Panc1 (cell line): ENCODE data around the gene CSF2RB. TPM values are rescaled to one million over a fixed set of nuclear protein-coding genes. Genes with fewer than 3 reads are reported as not detected.
A peak's percentile ranks its signal among the peaks of the same experiment; 100 is the strongest.

Experiments
- ATAC-seq: fragments of 200-7000 bp; cut with Tn5 transposase; 2 replicates; pipeline ENCODE4 v1.9.1; 2020; ENCODE audit warnings: mild to moderate bottlenecking, moderate library complexity
- BruUV-seq: library from RNA; stranded (reverse); fragments of 400-500 nt; replicated peaks from 2 replicates; lab custom pipeline; 2021; lab: Mats Ljungman, UMichigan
- CTCF ChIA-PET: fragments of 300-600 bp; sonication (Branson Sonifier 250); formaldehyde crosslinking; loops from one replicate; lab custom pipeline; 2022; ENCODE audit warnings: antibody characterized with exemption; lab: Charles Lee
- POLR2A ChIA-PET: fragments of 300-600 bp; sonication (Branson Sonifier 250); formaldehyde crosslinking; loops from one replicate; lab custom pipeline; 2022; ENCODE audit warnings: antibody characterized with exemption; lab: Charles Lee
- DNase-seq: peaks from one replicate; pipeline ENCODE4 v3.0.0-alpha.2; 2010; ENCODE audit warnings: low read depth, low spot score
- H3K27ac ChIP-seq: 2 replicates; pipeline ENCODE4 v1.5.1; 2011; ENCODE audit warnings: mild to moderate bottlenecking, low read length, inconsistent platforms
- H3K27me3 ChIP-seq: fragments of 200-500 bp; sonication (Bioruptor generic); 2 replicates; pipeline ENCODE4 v1.6.0; 2014; ENCODE audit warnings: low read length, inconsistent platforms; ENCODE audit not compliant: control insufficient read depth, insufficient read depth
- H3K36me3 ChIP-seq: fragments of 200-500 bp; sonication (Bioruptor generic); 2 replicates; pipeline ENCODE4 v1.5.1; 2014; ENCODE audit warnings: inconsistent platforms, mild to moderate bottlenecking, low read length, moderate library complexity; ENCODE audit not compliant: control insufficient read depth, insufficient read depth
- H3K4me1 ChIP-seq: 2 replicates; pipeline ENCODE4 v1.5.1; 2011; ENCODE audit warnings: inconsistent platforms, mild to moderate bottlenecking, low read length, moderate library complexity; ENCODE audit not compliant: control insufficient read depth, insufficient read depth
- H3K4me3 ChIP-seq, 2 experiments: 2 replicates each; pipeline ENCODE4 v1.5.1; 2011 to 2012; ENCODE audit warnings: low read depth in 2 of 2, low read length in 2 of 2, mild to moderate bottlenecking in 2 of 2, inconsistent platforms in 1 of 2, moderate library complexity in 1 of 2
- H3K9me3 ChIP-seq: fragments of 200-500 bp; sonication (Bioruptor generic); 2 replicates; pipeline ENCODE4 v1.5.1; 2014; ENCODE audit warnings: low read depth, mild to moderate bottlenecking, inconsistent platforms, low read length, moderate library complexity; ENCODE audit not compliant: control insufficient read depth, insufficient read depth
- CTCF ChIP-seq: fragments of 450-650 bp; IDR thresholded peaks from 2 replicates; pipeline ENCODE4 v1.5.1; 2017; ENCODE audit warnings: mild to moderate bottlenecking
- POLR2AphosphoS5 ChIP-seq: IDR thresholded peaks from 2 replicates; pipeline ENCODE4 v1.6.1; 2012; ENCODE audit warnings: mild to moderate bottlenecking, low read depth, low read length, moderate library complexity
- REST ChIP-seq, 2 experiments: IDR thresholded peaks; 2 replicates each; pipeline ENCODE4 v1.6.1; 2011 to 2012; ENCODE audit warnings: low read depth in 2 of 2, control low read depth in 1 of 2, low read length in 1 of 2, mild to moderate bottlenecking in 1 of 2, moderate library complexity in 1 of 2; ENCODE audit not compliant: insufficient read depth in 1 of 2
- SIN3A ChIP-seq: IDR thresholded peaks from 2 replicates; pipeline ENCODE4 v1.6.1; 2012; ENCODE audit warnings: low read depth, mild to moderate bottlenecking, low read length, moderate library complexity, borderline replicate concordance; ENCODE audit not compliant: insufficient read depth
- TCF7L2 ChIP-seq: IDR thresholded peaks from 2 replicates; pipeline ENCODE4 v1.6.1; 2011; ENCODE audit warnings: mild to moderate bottlenecking, low read depth, low read length, inconsistent platforms
- in situ Hi-C: cut with HindIII; loops from 2 replicates; pipeline ENCODE4 v1.10.0; 2016; ENCODE audit warnings: low sequenced_read_pairs, low pct_unique_long_range_greater_than_20kb
- intact Hi-C: fragments of 100-400 bp; cut with micrococcal nuclease; formaldehyde crosslinking; loops from one replicate; pipeline ENCODE4 v1.10.0; 2022; ENCODE audit not compliant: unreplicated experiment
- total RNA-seq: library from RNA; stranded (reverse); gene quantifications from one replicate; pipeline ENCODE4 v1.2.1, GENCODE V29; 2021; ENCODE audit not compliant: unreplicated experiment

The CSF2RB gene
- total RNA-seq, 1 experiment from 2014 or later = not detected

DNA sequence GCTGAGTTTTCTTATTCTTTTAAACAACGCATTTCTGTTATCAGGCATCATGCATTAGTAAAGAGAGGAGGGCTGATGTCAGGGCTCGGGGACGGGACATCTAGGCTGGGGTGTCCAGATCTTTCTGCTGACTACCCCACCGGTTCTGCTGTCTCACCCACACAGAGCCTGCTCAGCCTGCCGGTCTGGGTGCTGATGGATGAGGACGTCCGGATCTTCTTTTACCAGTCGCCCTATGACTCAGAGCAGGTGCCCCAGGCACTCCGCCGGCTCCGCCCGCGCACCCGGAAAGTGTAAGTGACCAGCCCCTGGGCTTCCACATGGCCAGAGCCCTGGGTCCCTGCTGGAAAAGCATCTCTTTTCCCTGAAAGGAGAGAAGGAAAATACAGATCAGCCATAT is 43.2 kb upstream of the CSF2RB start:
- TF ChIP-seq POLR2AphosphoS5 (no peak), CTCF (no peak), TCF7L2 (no peak), SIN3A (no peak), REST (IDR thresholded peaks at IDR 0.05; ENCODE audit: insufficient read depth in 1 of 2, low read depth in 2 of 2, low read length in 1 of 2) (no peak)
- ATAC-seq (no peak), DNase-seq (no peak)
- ChIA-PET CTCF (no interaction called here), POLR2A (interaction anchor here (0.5 kb wide), 1 partner anchor 12 kb away, joined by 3 read pairs; no protein-coding TSS in a partner anchor)
- no TSS peak for BruUV-seq
- Histone ChIP-seq H3K27me3 (no peaks in the 10 kb centered on the region; the same call in 1 of the 2 replicates), H3K36me3 (no peaks in the 10 kb centered on the region), H3K9me3 (no peaks in the 10 kb centered on the region), H3K27ac (no peak overlapping the region), H3K4me3 (no peak overlapping the region), H3K4me1 (no peaks in the 10 kb centered on the region)
- intact Hi-C loops = no loop called here
- in situ Hi-C loops = no loop called here

- TF ChIP-seq TCF7L2 (no peak), CTCF (no peak), POLR2AphosphoS5 (no peak), REST (IDR thresholded peaks at IDR 0.05; ENCODE audit: insufficient read depth in 1 of 2, low read depth in 2 of 2, low read length in 1 of 2) (no peak), SIN3A (no peak)
- Histone ChIP-seq H3K36me3 (no peaks in the 10 kb centered on the region), H3K9me3 (no peaks in the 10 kb centered on the region), H3K4me1 (no peaks in the 10 kb centered on the region), H3K27me3 (no peaks in the 10 kb centered on the region; the same call in 1 of the 2 replicates), H3K4me3 (no peak overlapping the region), H3K27ac (no peak overlapping the region)
- intact Hi-C loops = no loop called here
- no TSS peak for BruUV-seq
- ChIA-PET CTCF (no interaction called here), POLR2A (interaction anchor here (0.6 kb wide), 1 partner anchor 107 kb away, joined by 12 read pairs; no protein-coding TSS in a partner anchor)
- DNase-seq = no peak
- in situ Hi-C loops = no loop called here
- peak; percentile 63; the same call in 1 of the 2 replicates for ATAC-seq
These were observed 41.8 kb upstream of the CSF2RB start for GRCh38 chr22:36871669-36872081.
